Cardiac fibroblast (primary cell): Measurements from ENCODE around the gene CENPP.

Source experiments
- DNase-seq, 2 donors: peaks; one replicate each; pipeline versions ENCODE4 v3.0.0 to v3.0.0-alpha.2; 2010; ENCODE audit warnings: low read depth in 2 of 2
- H3K4me3 ChIP-seq, 2 donors: replicated peaks in 1 of 2; 1 replicate in 1 of 2; 2 replicates in 1 of 2; pipeline ENCODE4 v1.5.1; 2011; ENCODE audit warnings: low read depth in 2 of 2, low read length in 2 of 2, mild to moderate bottlenecking in 2 of 2, moderate library complexity in 1 of 2
- TF ChIP-seq, protein P1 (sequence below): IDR thresholded peaks from one replicate; pipeline ENCODE4 v1.5.1; 2011; ENCODE audit warnings: low read depth, mild to moderate bottlenecking, low read length, inconsistent platforms

The CENPP gene

DNA sequence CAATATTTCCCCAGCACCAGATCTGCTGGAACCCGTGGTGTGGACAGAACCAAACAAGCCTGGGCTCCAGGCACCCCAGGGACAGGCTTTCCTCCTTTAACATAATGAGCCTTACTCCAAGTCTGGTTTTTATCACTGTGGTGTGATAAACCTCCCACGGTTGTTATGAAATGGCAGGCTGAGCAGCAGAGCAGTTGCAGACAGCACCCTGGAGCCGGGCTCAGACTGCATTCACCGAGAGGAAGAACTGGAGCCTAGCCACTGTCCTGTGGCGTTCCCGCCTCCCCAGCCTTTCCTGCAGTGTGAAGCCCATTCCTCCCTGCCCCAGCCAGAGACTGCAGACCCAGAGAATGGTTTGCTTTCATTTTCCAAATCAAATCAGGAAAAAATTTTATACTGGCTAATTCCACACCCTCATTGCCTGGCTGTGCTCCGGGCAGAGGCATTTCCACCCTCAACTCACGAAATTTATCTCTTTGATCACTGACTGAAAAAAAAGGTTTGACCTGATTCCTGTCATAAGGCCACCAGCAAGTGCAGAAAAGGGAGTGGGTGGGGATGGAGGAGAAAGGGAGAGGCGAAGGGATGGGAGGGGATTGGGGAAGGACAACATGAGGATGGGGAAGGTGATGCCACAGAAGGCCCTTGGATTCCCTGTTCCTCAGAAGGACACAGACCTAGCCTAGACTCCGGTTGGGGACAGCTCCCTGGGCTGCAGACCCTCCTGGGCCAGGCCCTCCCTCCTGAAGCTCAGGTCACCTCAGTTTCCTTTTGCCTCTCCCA, 325.3 kb downstream of the CENPP start:
- DNase-seq = peak; percentile 38 to 95
- TF ChIP-seq, protein P1, sequence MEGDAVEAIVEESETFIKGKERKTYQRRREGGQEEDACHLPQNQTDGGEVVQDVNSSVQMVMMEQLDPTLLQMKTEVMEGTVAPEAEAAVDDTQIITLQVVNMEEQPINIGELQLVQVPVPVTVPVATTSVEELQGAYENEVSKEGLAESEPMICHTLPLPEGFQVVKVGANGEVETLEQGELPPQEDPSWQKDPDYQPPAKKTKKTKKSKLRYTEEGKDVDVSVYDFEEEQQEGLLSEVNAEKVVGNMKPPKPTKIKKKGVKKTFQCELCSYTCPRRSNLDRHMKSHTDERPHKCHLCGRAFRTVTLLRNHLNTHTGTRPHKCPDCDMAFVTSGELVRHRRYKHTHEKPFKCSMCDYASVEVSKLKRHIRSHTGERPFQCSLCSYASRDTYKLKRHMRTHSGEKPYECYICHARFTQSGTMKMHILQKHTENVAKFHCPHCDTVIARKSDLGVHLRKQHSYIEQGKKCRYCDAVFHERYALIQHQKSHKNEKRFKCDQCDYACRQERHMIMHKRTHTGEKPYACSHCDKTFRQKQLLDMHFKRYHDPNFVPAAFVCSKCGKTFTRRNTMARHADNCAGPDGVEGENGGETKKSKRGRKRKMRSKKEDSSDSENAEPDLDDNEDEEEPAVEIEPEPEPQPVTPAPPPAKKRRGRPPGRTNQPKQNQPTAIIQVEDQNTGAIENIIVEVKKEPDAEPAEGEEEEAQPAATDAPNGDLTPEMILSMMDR = no peak
- H3K4me3 ChIP-seq = peak overlapping the region in 1 of 2 donors; percentile 16

DNA sequence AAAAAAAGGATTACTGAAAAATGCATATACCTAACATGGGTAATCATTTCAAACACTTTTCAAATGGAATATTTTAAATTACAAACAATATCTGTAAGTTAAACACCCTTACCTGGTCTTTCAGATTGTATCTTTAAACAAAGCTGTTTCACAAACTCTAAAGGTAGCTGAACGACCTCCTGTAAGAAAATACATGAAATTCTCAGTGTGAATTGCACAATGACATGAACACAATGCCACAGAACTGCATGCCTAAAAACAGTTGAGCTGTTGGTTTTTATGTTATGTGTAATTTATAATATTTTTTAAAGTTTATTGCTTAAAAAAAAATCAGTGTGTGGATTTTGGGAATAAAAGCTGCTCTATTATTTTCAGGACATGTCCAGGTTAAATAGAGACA, 326.7 kb downstream of the CENPP start:
- TF ChIP-seq, protein P1 = no peak
- H3K4me3 ChIP-seq = no peak overlapping the region
- peak in 1 of 2 donors; percentile 18 for DNase-seq

DNA sequence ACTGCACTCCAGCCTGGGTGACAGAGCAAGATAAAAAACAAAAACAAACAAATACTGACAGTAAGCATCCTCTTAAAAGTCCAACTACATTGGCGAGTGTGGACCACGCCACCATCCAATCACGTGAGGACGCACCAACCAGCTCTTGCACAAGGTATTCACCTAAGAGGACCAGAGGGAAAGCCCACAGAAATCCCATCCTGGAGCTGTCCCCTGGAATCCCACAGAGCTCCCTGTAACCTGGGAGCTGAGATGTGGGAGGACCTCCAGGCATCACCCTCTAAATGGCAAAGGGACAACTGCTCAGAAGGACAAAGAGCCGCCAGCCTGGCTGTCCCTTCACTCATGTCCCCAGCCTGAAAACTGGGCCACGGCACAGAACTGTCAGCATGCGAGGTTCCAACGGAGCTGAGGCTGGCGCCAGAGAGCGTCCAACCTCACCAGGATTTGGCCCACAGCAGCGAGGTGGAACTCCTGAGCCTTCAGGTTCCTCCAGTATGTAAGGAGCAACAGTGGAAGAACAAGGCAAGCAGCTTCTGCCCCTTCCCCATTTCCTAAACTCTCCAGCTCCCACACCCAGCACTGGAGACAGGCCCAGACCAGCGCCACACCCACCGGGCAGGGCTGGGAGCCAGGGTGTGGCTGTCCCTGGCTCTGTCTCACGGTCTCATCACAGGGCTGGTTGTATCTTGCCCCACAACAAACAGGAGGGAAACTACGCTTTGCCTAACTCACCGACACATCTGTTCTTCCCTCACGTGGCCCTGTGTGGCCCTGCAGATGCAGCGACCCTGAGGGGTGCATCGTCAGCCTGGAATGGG, 328.9 kb downstream of the CENPP start:
- no peak for DNase-seq
- TF ChIP-seq, protein P1 = no peak
- H3K4me3 ChIP-seq = no peak overlapping the region

DNA sequence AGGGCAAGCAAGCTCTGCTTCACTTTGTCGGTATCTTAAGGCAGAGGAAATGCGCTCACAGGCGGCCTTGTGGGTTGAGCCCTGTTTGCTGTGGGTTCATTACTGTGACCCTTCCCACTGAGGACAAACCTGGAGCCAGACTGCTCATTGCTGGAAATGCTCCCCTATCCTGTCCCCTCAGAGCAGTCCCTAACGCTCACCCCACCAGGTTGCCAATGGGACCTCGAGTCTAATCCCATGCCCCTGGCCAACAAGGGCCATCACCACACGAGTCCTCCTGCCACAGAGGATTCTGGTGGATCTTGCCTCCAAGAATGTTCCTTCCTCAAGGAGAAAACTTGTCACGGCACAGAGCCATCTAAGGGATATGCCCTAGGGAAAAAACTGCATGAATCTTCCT, 329.6 kb downstream of the CENPP start:
- no peak overlapping the region for H3K4me3 ChIP-seq
- DNase-seq = no peak
- TF ChIP-seq, protein P1 = no peak

DNA sequence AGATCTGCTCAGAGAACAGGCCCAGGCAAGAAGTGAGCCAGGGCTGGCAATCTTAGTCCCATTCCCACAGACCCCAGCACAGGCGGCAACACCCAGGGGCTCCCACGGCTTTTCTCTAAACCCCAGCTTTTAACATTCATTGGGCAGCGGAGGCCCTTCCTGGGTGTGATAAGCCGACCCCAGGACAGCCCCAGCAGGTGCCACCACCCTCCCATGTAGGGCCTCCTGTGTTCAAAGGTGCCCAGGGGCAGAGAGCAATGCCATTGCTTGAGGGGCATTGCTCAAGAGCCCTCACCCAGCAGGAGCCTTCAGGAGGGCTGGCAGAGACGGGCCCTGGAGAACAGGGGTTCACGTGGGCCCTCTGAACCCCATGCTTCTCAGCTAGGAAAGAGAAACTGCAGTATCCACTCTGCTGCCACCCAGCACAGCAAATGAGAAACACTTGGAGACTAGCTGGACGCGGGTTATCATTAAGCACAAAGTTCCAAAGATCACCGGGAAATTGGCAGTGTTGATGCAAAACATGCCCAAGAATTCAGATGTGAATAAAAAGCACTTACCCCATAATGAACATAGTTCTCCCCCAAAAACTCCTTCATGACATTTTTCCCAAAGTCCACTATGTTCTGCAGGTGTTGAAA, 330.3 kb downstream of the CENPP start:
- no peak for DNase-seq
- H3K4me3 ChIP-seq = no peak overlapping the region
- TF ChIP-seq, protein P1 = no peak

DNA sequence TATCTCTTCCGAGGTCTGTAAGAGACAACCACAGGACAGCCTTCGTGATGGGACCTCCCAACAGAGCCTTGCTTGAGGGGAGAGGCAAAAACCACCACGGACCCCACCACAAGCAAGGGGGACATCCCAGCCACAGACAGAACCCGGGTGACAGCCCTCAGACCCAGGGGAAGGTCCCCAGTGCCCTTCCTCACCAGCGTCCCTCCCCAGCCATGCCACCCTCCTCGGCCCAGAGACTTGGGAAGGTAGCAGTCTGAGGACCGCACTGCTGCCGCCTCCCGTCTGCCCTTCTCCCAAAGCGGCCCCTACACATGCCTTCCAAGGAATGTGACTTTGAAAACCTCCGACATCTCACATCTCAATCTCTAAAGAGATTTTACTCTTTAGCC, 330.8 kb downstream of the CENPP start:
- TF ChIP-seq, protein P1 = no peak
- no peak for DNase-seq
- H3K4me3 ChIP-seq = no peak overlapping the region
